ENCODE results near the gene ADGRG6. TPM values are rescaled to one million over a fixed set of nuclear protein-coding genes. Genes with fewer than 3 reads are reported as not detected.
"Not testable (repeated sequence)": the region's sequence is repeated elsewhere in the genome, so short reads cannot be mapped to it uniquely, and the experiment has no call there.

ADGRG6 gene
- total RNA-seq, 1 experiment from 2014 or later, result 259 TPM

- intact Hi-C loops (cut with micrococcal nuclease; ENCODE audit: unreplicated experiment); H3K27ac ChIP-seq (ENCODE audit: low read length); H3K36me3 ChIP-seq (ENCODE audit: control insufficient read depth, insufficient read depth, low read length); H3K4me3 ChIP-seq (ENCODE audit: low read depth in 2 of 2, low read length in 2 of 2); ATAC-seq; DNase-seq (ENCODE audit: low read depth, low spot score); H3K9me3 ChIP-seq (ENCODE audit: control insufficient read depth, insufficient read depth, low read depth, low read length); H3K4me1 ChIP-seq (ENCODE audit: control insufficient read depth, insufficient read depth, low read length); BruUV-seq (replicated peaks); POLR2A ChIA-PET; CTCF ChIA-PET; in situ Hi-C loops (cut with HindIII; ENCODE audit: low pct_unique_long_range_greater_than_20kb, low sequenced_read_pairs); H3K27me3 ChIP-seq (ENCODE audit: control insufficient read depth, insufficient read depth, low read length): not testable (repeated sequence)
Measured at GRCh38 chr6:142454196-142454595, 152.4 kb downstream of the ADGRG6 start.

- H3K4me1 ChIP-seq (ENCODE audit: control insufficient read depth, insufficient read depth, low read length); in situ Hi-C loops (cut with HindIII; ENCODE audit: low pct_unique_long_range_greater_than_20kb, low sequenced_read_pairs); intact Hi-C loops (cut with micrococcal nuclease; ENCODE audit: unreplicated experiment); CTCF ChIA-PET; H3K36me3 ChIP-seq (ENCODE audit: control insufficient read depth, insufficient read depth, low read length); H3K9me3 ChIP-seq (ENCODE audit: control insufficient read depth, insufficient read depth, low read depth, low read length); BruUV-seq (replicated peaks); DNase-seq (ENCODE audit: low read depth, low spot score); H3K27me3 ChIP-seq (ENCODE audit: control insufficient read depth, insufficient read depth, low read length); POLR2A ChIA-PET; ATAC-seq; H3K4me3 ChIP-seq (ENCODE audit: low read depth in 2 of 2, low read length in 2 of 2); H3K27ac ChIP-seq (ENCODE audit: low read length): not testable (repeated sequence)
Measured at GRCh38 chr6:142454848-142455247, 153.0 kb downstream of the ADGRG6 start.

GRCh38 chr6:142455957-142456589 is 154.3 kb downstream of the ADGRG6 start:
- POLR2A ChIA-PET, result no interaction called here
- CTCF ChIA-PET, result no interaction called here
- peak; percentile 49; the same call in 1 of the 2 replicates for TF ChIP-seq POLR2AphosphoS5 (IDR thresholded peaks at IDR 0.05; ENCODE audit: low read depth, low read length)
- TF ChIP-seq TCF7L2 (IDR thresholded peaks at IDR 0.05; ENCODE audit: low read depth, low read length), result no peak
- H3K27me3 ChIP-seq (ENCODE audit: control insufficient read depth, insufficient read depth, low read length), result no peaks in the 10 kb centered on the region
- BruUV-seq (replicated peaks), result no TSS peak
- DNase-seq (ENCODE audit: low read depth, low spot score) (no peak), ATAC-seq (no peak)
- H3K27ac ChIP-seq (ENCODE audit: low read length), result no peak overlapping the region
- in situ Hi-C loops (cut with HindIII; ENCODE audit: low pct_unique_long_range_greater_than_20kb, low sequenced_read_pairs), result no loop called here
- H3K4me1 ChIP-seq (ENCODE audit: control insufficient read depth, insufficient read depth, low read length), result 0 out of 2 replicates have a peak, but pooled peaks cover 6% of the 10 kb centered on the region
- no peak overlapping the region for H3K4me3 ChIP-seq (ENCODE audit: low read depth in 2 of 2, low read length in 2 of 2)
- H3K36me3 ChIP-seq (ENCODE audit: control insufficient read depth, insufficient read depth, low read length), result no peaks in the 10 kb centered on the region
- intact Hi-C loops (cut with micrococcal nuclease; ENCODE audit: unreplicated experiment), result no loop called here
- no peaks in the 10 kb centered on the region for H3K9me3 ChIP-seq (ENCODE audit: control insufficient read depth, insufficient read depth, low read depth, low read length)

GRCh38 chr6:142457638-142458406 is 156.0 kb downstream of the ADGRG6 start:
- no peak for TF ChIP-seq REST (IDR thresholded peaks at IDR 0.05; ENCODE audit: insufficient read depth in 1 of 2, low read depth in 2 of 2, low read length in 1 of 2)
- no peak for TF ChIP-seq TCF7L2 (IDR thresholded peaks at IDR 0.05; ENCODE audit: low read depth, low read length)
- no peak for TF ChIP-seq POLR2AphosphoS5 (IDR thresholded peaks at IDR 0.05; ENCODE audit: low read depth, low read length)
- TF ChIP-seq CTCF (IDR thresholded peaks at IDR 0.05), result no peak
- TF ChIP-seq SIN3A (IDR thresholded peaks at IDR 0.05; ENCODE audit: borderline replicate concordance, insufficient read depth, low read depth, low read length), result no peak
- 0 out of 2 replicates have a peak, but pooled peaks have one; percentile 29 for ATAC-seq
- ChIA-PET POLR2A (no interaction called here), CTCF (no interaction called here)
- Histone ChIP-seq H3K4me3 (ENCODE audit: low read depth in 2 of 2, low read length in 2 of 2) (no peak overlapping the region), H3K36me3 (ENCODE audit: control insufficient read depth, insufficient read depth, low read length) (no peaks in the 10 kb centered on the region), H3K9me3 (ENCODE audit: control insufficient read depth, insufficient read depth, low read depth, low read length) (no peaks in the 10 kb centered on the region), H3K27me3 (ENCODE audit: control insufficient read depth, insufficient read depth, low read length) (no peaks in the 10 kb centered on the region), H3K4me1 (ENCODE audit: control insufficient read depth, insufficient read depth, low read length) (0 out of 2 replicates have a peak, but pooled peaks cover 6% of the 10 kb centered on the region), H3K27ac (ENCODE audit: low read length) (no peak overlapping the region)
- in situ Hi-C loops (cut with HindIII; ENCODE audit: low pct_unique_long_range_greater_than_20kb, low sequenced_read_pairs), result no loop called here
- no peak for DNase-seq (ENCODE audit: low read depth, low spot score)
- intact Hi-C loops (cut with micrococcal nuclease; ENCODE audit: unreplicated experiment), result no loop called here
- no TSS peak for BruUV-seq (replicated peaks)
